Measurements from ENCODE around the gene SLC12A2. TPM values are rescaled to one million over a fixed set of nuclear protein-coding genes. Genes with fewer than 3 reads are reported as not detected.

Gene SLC12A2
- polyA plus RNA-seq, 1 donor (not counting 4 experiments of a cell fraction or from before 2014, with no cell fraction given) = 15.5 TPM

GRCh38 chr5:128097224-128097623 lies 13.7 kb downstream of the SLC12A2 start:
- Histone ChIP-seq H4K20me1 (ENCODE audit: control insufficient read depth, extremely low read depth, insufficient read depth, low read length) (no peaks in the 10 kb centered on the region), H3K9me1 (ENCODE audit: control insufficient read depth, extremely low read depth, insufficient read depth, low read length) (no peaks in the 10 kb centered on the region), H3K9ac (ENCODE audit: control insufficient read depth, extremely low read depth, insufficient read depth, low read length) (no peak overlapping the region), H3K4me1 (ENCODE audit: control insufficient read depth, extremely low read depth, insufficient read depth, low read length) (no peaks in the 10 kb centered on the region), H3K27me3 (ENCODE audit: control insufficient read depth, extremely low read depth, insufficient read depth, low read length) (no peaks in the 10 kb centered on the region), H3K27ac (ENCODE audit: control insufficient read depth, insufficient read depth, low read length) (no peak overlapping the region), H3K4me3 (ENCODE audit: control insufficient read depth in 2 of 3, extremely low read depth in 1 of 3, insufficient read depth in 2 of 3, low read depth in 1 of 3, low read length in 3 of 3) (no peak overlapping the region), H3K36me3 (ENCODE audit: control insufficient read depth in 2 of 2, extremely low read depth in 1 of 2, insufficient read depth in 2 of 2, low read length in 2 of 2) (no peaks in the 10 kb centered on the region), H2AFZ (ENCODE audit: control insufficient read depth, low read length) (no peak overlapping the region), H3K79me2 (ENCODE audit: control insufficient read depth, insufficient read depth, low read length) (peaks cover 21% of the 10 kb centered on the region), H3K4me2 (ENCODE audit: control insufficient read depth, extremely low read depth, insufficient read depth, low read depth, low read length) (no peak overlapping the region), H3K9me3 (ENCODE audit: control insufficient read depth, low read depth, low read length) (no peaks in the 10 kb centered on the region)
- dilution Hi-C loops (cut with MboI; ENCODE audit: extremely low pct_ligation_motif_present, low sequenced_read_pairs) = no loop called here
- FAIRE-seq (no peak), DNase-seq (ENCODE audit: low read depth, low spot score) (no peak)
- TF ChIP-seq EZH2 (IDR thresholded peaks at IDR 0.05; ENCODE audit: low read length) = no peak
- TF ChIP-seq CTCF (optimal IDR thresholded peaks at IDR 0.05 in 1 of 3, IDR thresholded peaks at IDR 0.05 in 1 of 3, conservative IDR thresholded peaks at IDR 0.05 in 1 of 3; ENCODE audit: extremely low read depth in 1 of 3, insufficient read depth in 2 of 3, low read length in 3 of 3) = no peak

GRCh38 chr5:128097781-128098180 lies 14.2 kb downstream of the SLC12A2 start:
- H2AFZ ChIP-seq (ENCODE audit: control insufficient read depth, low read length) = no peak overlapping the region
- FAIRE-seq (no peak), DNase-seq (ENCODE audit: low read depth, low spot score) (no peak)
- H3K4me1 ChIP-seq (ENCODE audit: control insufficient read depth, extremely low read depth, insufficient read depth, low read length) = no peaks in the 10 kb centered on the region
- TF ChIP-seq EZH2 (IDR thresholded peaks at IDR 0.05; ENCODE audit: low read length) = no peak
- no peak for TF ChIP-seq CTCF (optimal IDR thresholded peaks at IDR 0.05 in 1 of 3, IDR thresholded peaks at IDR 0.05 in 1 of 3, conservative IDR thresholded peaks at IDR 0.05 in 1 of 3; ENCODE audit: extremely low read depth in 1 of 3, insufficient read depth in 2 of 3, low read length in 3 of 3)
- H3K4me3 ChIP-seq (ENCODE audit: control insufficient read depth in 2 of 3, extremely low read depth in 1 of 3, insufficient read depth in 2 of 3, low read depth in 1 of 3, low read length in 3 of 3) = no peak overlapping the region
- H3K9ac ChIP-seq (ENCODE audit: control insufficient read depth, extremely low read depth, insufficient read depth, low read length) = no peak overlapping the region
- dilution Hi-C loops (cut with MboI; ENCODE audit: extremely low pct_ligation_motif_present, low sequenced_read_pairs) = no loop called here
- H4K20me1 ChIP-seq (ENCODE audit: control insufficient read depth, extremely low read depth, insufficient read depth, low read length) = no peaks in the 10 kb centered on the region
- no peaks in the 10 kb centered on the region for H3K36me3 ChIP-seq (ENCODE audit: control insufficient read depth in 2 of 2, extremely low read depth in 1 of 2, insufficient read depth in 2 of 2, low read length in 2 of 2)
- H3K79me2 ChIP-seq (ENCODE audit: control insufficient read depth, insufficient read depth, low read length) = peaks cover 22% of the 10 kb centered on the region
- no peak overlapping the region for H3K27ac ChIP-seq (ENCODE audit: control insufficient read depth, insufficient read depth, low read length)
- H3K27me3 ChIP-seq (ENCODE audit: control insufficient read depth, extremely low read depth, insufficient read depth, low read length) = no peaks in the 10 kb centered on the region
- H3K4me2 ChIP-seq (ENCODE audit: control insufficient read depth, extremely low read depth, insufficient read depth, low read depth, low read length) = no peak overlapping the region
- H3K9me3 ChIP-seq (ENCODE audit: control insufficient read depth, low read depth, low read length) = no peaks in the 10 kb centered on the region
- H3K9me1 ChIP-seq (ENCODE audit: control insufficient read depth, extremely low read depth, insufficient read depth, low read length) = no peaks in the 10 kb centered on the region

All from keratinocyte (primary cell).